Calu3 (cell line): ENCODE measurements around the gene EYA2. TPM values are rescaled to one million over a fixed set of nuclear protein-coding genes. Genes with fewer than 3 reads are reported as not detected.

Source experiments
- BruUV-seq: library from RNA; stranded (reverse); fragments of 400-500 nt; replicated peaks from 2 replicates; lab custom pipeline; 2021; lab: Mats Ljungman, UMichigan
- CTCF ChIA-PET: fragments of 300-600 bp; sonication (Branson Sonifier 250); formaldehyde crosslinking; loops from one replicate; lab custom pipeline; 2022; ENCODE audit warnings: antibody characterized with exemption; lab: Charles Lee
- DNase-seq: peaks from one replicate; pipeline ENCODE4 v3.0.0; 2022
- H3K27ac Mint-ChIP-seq: one replicate; pipeline ENCODE4 v1.8.0; 2022; ENCODE audit warnings: mixed read lengths; ENCODE audit not compliant: unreplicated experiment
- H3K27me3 Mint-ChIP-seq: one replicate; pipeline ENCODE4 v1.8.0; 2022; ENCODE audit warnings: mixed read lengths; ENCODE audit not compliant: unreplicated experiment
- H3K36me3 Mint-ChIP-seq: one replicate; pipeline ENCODE4 v1.8.0; 2022; ENCODE audit warnings: mild to moderate bottlenecking, moderate library complexity, mixed read lengths; ENCODE audit not compliant: insufficient read depth, unreplicated experiment
- H3K4me1 Mint-ChIP-seq: one replicate; pipeline ENCODE4 v1.8.0; 2022; ENCODE audit warnings: mild to moderate bottlenecking, low read depth, mixed read lengths; ENCODE audit not compliant: unreplicated experiment
- H3K4me3 Mint-ChIP-seq: one replicate; pipeline ENCODE4 v1.8.0; 2022; ENCODE audit warnings: mild to moderate bottlenecking, low read depth, moderate library complexity, mixed read lengths; ENCODE audit not compliant: unreplicated experiment
- H3K9me3 Mint-ChIP-seq: one replicate; pipeline ENCODE4 v1.8.0; 2022; ENCODE audit warnings: low read depth, mixed read lengths; ENCODE audit not compliant: unreplicated experiment
- intact Hi-C: fragments of 100-400 bp; cut with micrococcal nuclease; formaldehyde crosslinking; loops from one replicate; pipeline ENCODE4 v1.10.0; 2022; ENCODE audit not compliant: unreplicated experiment
- total RNA-seq: library from RNA; stranded (reverse); gene quantifications from 2 replicates; pipeline ENCODE4 v1.2.3, GENCODE V29; 2022
- TF ChIP-seq, protein P1 (sequence below): fragments of 200-600 bp; IDR thresholded peaks from one replicate; pipeline ENCODE4 v1.8.0; 2022; ENCODE audit warnings: antibody characterized with exemption; ENCODE audit not compliant: unreplicated experiment

The EYA2 gene
- total RNA-seq, 1 experiment from 2014 or later: 0.35 TPM

DNA sequence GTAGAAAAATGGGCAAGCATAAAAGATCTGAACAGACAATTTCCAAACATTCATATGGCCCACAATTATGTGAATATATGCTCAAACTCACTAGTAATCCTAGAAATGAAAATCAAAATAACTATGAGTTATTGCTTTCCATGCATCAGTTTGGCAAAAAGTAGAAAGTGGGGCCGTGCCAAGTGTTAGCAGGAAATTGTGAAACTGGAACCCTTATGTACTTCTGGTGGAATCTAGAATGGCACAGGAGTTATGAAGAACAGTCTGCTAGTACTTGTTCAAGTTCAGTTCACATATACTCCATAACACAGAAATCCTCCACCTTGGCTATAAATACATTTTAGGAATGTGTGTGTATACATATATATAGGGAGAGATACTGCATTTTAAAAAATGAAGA, 89.8 kb downstream of the EYA2 start:
- Mint-ChIP-seq H3K27ac (no peak overlapping the region), H3K9me3 (peaks cover 5% of the 10 kb centered on the region), H3K27me3 (no peaks in the 10 kb centered on the region), H3K36me3 (no peaks in the 10 kb centered on the region), H3K4me3 (no peak overlapping the region), H3K4me1 (peaks cover 11% of the 10 kb centered on the region)
- CTCF ChIA-PET: no interaction called here
- intact Hi-C loops: no loop called here
- TF ChIP-seq, protein P1, sequence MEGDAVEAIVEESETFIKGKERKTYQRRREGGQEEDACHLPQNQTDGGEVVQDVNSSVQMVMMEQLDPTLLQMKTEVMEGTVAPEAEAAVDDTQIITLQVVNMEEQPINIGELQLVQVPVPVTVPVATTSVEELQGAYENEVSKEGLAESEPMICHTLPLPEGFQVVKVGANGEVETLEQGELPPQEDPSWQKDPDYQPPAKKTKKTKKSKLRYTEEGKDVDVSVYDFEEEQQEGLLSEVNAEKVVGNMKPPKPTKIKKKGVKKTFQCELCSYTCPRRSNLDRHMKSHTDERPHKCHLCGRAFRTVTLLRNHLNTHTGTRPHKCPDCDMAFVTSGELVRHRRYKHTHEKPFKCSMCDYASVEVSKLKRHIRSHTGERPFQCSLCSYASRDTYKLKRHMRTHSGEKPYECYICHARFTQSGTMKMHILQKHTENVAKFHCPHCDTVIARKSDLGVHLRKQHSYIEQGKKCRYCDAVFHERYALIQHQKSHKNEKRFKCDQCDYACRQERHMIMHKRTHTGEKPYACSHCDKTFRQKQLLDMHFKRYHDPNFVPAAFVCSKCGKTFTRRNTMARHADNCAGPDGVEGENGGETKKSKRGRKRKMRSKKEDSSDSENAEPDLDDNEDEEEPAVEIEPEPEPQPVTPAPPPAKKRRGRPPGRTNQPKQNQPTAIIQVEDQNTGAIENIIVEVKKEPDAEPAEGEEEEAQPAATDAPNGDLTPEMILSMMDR: no peak
- no peak for DNase-seq
- no TSS peak for BruUV-seq

DNA sequence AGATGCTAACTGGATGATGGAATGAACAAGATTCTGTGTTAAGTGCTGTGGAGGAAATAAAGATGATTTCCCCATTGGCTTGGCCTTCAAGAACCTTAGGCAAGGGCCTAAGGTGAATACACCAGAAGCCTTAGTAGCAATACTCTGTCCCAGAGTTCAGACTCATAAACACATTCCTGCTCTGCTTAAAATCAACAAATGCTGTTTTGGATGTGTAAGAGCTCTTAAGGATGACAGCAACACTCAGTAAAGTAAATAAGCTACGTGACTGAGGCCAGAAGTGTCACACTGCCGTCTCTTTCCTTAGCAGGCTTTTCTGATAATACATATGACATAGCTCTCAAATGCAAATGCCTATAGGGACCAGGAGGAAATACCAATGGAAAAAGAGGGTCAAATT, 90.6 kb downstream of the EYA2 start:
- no peak for DNase-seq
- Mint-ChIP-seq H3K4me1 (peaks cover 19% of the 10 kb centered on the region), H3K9me3 (peaks cover 5% of the 10 kb centered on the region), H3K36me3 (no peaks in the 10 kb centered on the region), H3K27ac (no peak overlapping the region), H3K27me3 (no peaks in the 10 kb centered on the region), H3K4me3 (no peak overlapping the region)
- intact Hi-C loops: no loop called here
- CTCF ChIA-PET: no interaction called here
- TF ChIP-seq, protein P1: no peak
- BruUV-seq: no TSS peak

DNA sequence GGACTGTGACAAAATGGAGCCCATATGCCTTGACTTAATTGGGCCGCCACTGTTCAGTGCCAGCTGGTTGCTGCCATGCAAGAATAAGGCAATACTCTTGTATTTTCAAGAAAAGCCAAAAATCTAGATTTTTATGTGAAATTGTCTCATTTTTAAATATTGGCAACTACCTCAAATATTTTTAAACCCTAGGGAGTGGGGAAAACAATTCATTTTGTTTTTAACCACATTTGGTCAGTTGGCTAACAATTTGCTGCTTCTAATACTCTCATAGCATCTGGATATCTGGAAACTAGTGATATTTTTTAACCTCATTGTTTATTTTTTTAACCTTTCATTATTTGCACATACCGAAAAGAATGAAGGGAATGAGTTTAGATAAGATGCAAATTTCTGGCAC, 91.0 kb downstream of the EYA2 start:
- TF ChIP-seq, protein P1: no peak

DNA sequence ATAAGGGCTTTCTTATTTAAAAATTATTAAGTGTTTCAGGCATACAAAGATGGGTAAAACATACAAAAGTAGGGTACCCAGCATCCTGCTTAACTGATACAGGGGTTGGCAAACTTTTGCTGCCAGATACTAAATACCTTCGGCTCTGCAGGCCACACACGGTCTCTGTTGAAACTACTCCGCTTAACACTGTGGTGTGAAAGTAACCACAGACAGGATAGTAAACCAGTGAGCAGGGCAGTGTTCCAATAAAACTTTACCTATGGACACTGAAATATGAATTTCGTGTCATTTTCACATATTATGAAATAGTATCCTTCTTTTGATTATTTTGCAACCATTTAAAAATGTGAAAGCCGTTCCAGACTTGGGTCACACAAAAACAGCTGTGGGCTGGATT, 92.4 kb downstream of the EYA2 start:
- DNase-seq: no peak
- Mint-ChIP-seq H3K36me3 (peaks cover 6% of the 10 kb centered on the region), H3K27me3 (no peaks in the 10 kb centered on the region), H3K27ac (no peak overlapping the region), H3K9me3 (peaks cover 5% of the 10 kb centered on the region), H3K4me1 (peaks cover 35% of the 10 kb centered on the region), H3K4me3 (no peak overlapping the region)
- intact Hi-C loops: no loop called here
- TF ChIP-seq, protein P1: no peak
- CTCF ChIA-PET: interaction anchor here (0.6 kb wide), 1 partner anchor 33 kb away, joined by 3 read pairs; no protein-coding TSS in a partner anchor
- no TSS peak for BruUV-seq

More for the DNA sequence above, 91.0 kb downstream of the EYA2 start:
- Mint-ChIP-seq H3K36me3 (no peaks in the 10 kb centered on the region), H3K9me3 (peaks cover 5% of the 10 kb centered on the region), H3K27ac (no peak overlapping the region), H3K4me1 (peaks cover 24% of the 10 kb centered on the region), H3K4me3 (no peak overlapping the region), H3K27me3 (no peaks in the 10 kb centered on the region)
- no peak for DNase-seq
- no TSS peak for BruUV-seq
- intact Hi-C loops: no loop called here
- CTCF ChIA-PET: no interaction called here
